NOMO-1 treated with DMSO at 0.1 percent for 48 hours (cell line): ENCODE data around the gene SLC7A6OS.
A peak's percentile ranks its signal among the peaks of the same experiment; 100 is the strongest.

Experiments used
- DNase-seq: peaks from one replicate; lab custom pipeline; 2025; ENCODE audit not compliant: unreplicated experiment; lab: John Stamatoyannopoulos, UW

The SLC7A6OS gene

DNA sequence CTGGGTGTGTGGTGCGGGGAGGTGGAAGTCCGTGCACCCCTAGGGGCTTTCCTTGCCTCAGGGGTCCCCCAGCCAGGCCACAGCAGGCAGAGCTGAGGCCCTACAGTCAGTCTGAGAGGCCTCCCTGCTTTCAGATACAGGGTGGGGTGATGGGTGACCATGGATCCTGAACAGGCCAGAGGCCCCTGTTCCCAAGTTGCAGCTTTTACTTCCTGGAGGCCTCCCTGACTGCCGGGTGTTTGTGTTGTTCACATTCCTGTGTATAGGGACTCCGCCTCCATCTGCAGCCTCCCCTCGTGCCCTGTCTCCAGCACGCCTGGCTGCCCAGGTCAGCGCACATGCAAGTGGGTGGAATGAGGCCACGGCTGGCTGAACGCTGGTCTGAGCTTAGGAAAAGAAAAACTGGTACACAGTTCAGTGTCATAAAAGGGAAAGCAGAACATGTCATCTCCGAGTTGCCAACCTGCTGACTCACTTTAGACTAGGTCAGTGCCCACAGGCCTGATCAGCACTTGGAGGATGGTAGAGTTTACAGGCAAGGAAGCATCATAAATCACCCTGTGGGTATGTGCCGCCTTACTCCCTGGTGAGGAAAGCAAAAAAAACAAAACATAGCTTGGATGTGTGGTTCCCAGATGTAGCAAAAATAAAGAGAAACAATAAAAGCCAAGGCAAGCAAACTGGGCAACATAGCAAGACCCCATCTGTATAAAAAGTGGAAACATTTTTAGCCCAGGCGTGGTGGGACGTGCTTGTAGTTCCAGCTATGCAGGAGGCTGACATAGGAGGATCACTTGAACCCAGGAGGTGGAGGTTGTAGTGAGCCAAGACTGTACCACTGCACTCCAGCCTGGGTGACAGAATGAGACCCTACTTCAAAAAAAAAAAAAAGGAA lies 52.6 kb downstream of the SLC7A6OS start:
- DNase-seq, result peak; percentile 89

DNA sequence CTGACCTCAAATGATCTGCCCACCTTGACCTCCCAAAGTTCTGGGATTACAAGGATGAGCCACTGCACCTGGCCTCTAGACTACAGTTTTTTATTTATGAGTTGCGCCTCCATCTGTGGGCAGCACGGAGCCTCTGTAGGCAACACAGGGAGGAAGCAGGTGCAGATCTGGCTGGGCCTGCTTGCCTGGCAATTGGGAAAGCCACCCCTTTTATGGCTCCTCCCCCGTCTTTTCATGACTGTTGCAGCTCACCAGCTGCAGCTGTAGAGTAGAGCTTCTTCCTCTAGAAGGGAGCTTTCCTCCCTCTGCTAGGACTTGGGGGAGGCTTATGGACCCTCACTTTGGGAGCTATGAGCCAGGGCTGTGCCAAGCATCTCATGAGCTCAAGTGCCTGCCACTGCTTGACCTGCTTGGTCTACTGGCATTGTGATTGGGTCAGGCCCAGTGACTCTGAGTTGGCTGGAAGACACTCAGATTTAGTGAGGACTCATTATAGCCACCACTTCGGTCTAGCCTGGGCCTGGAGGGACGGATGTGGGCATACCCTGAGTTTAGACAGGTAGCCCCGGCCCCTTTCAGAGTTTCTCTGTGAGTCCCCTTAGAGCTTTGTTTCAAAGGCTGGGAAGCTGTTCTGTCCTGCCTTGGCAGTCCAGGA lies 53.4 kb downstream of the SLC7A6OS start:
- peak; percentile 88 for DNase-seq

DNA sequence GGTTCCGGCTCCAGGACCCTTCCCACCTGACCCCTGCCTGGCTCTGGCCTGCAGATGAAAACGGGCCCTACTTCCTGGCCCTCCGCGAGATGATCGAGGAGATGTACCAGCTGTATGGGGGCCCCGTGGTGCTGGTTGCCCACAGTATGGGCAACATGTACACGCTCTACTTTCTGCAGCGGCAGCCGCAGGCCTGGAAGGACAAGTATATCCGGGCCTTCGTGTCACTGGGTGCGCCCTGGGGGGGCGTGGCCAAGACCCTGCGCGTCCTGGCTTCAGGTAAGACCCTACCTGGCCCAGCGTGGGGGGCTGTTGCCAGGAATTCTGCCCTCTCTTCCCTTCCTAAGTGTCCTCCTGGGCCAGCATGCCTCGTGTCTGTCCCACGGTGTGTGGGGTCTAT lies 55.0 kb downstream of the SLC7A6OS start:
- DNase-seq, result no peak

DNA sequence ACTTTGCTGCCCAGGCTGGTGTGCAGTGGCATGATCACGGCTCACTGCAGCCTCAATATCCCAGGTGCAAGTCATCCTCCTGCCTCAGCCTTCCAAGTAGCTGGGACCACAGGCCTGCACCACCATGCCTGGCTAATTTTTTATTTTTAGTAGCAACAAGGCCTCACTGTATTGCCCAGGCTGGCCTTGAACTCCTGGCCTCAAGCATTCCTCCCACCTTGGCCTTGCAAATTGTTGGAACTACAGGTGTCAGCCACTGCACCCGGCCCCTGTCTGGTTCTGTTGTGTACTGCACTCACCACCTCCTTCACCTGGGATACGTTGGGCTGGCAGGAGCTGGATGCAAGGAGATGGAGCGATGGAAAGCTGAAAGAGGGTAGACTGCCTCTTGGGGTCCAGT lies 57.0 kb downstream of the SLC7A6OS start:
- DNase-seq, result no peak

DNA sequence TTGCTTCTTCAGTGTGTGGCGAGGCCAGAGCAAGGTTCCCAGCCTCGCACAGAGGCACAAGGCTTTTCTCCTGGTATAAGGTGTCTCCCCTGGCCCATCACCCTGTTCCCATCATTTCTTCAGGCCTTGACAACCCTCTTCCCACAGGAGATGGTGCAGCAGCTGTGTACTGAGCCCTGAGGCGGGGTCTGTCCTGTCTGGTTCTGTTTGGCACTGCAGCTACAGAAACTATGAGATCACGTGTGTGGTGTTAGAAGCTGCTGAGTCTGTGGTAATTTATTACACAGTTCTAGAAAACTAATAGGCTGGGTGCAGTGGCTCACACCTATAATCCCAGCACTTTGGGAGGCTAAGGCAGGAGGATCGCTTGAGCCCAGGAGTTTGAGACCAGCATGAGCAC lies 58.4 kb downstream of the SLC7A6OS start:
- no peak for DNase-seq

DNA sequence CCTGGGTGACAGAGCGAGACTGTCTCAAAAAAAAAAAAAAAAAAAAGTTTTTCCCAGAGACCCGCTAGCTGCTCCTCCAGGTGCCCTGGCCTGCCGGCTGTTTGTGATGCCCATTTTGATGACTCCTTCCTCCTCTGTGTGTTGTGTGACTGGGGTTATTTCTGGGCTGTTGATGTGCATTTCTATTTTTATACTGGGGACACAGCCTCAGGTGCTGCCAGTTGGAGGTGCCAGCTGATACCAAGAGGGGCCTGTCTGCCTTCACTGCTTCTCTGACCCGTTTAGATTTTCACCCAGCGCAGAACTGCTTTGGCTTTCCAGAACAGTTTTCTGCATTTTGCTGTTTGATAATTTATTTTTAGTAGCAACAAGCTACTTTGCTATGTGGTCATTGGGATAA lies 58.9 kb downstream of the SLC7A6OS start:
- no peak for DNase-seq

DNA sequence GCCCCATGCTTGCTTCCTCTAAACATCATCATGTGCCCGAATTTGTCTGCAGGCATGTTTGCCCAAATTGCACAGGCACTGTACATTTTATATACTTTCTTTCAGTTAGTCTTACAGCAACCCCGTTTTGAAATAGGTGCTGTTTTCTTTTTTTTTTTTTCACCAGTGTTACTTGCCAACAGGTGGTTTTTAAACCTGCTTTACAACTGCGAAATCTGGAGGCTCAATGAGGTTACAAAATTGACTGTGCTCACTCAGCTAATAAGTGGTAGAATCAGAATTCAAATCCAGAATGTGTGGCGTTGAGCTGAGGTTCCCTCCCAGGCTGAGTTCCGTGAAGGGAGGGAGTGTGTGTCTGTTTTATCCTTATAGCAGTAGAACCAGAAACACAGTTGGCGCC lies 59.8 kb downstream of the SLC7A6OS start:
- no peak for DNase-seq

DNA sequence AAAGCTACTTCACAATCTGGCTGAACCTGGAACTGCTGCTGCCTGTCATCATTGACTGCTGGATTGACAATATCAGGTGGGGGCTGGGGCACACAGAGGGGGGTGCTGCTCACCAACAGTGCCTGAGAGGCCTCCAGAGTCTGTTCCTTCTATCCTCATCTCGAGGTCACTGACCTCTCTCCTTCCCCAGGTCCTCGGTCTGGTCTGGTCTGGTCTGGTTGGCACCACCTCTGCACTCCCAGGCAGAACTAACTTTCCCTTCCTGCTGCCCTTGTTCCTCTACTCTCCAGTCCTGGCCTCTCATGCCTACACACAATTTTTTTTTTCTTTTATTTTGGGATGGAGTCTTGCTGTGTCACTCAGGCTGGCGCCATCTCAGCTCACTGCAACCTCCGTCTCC lies 61.4 kb downstream of the SLC7A6OS start:
- DNase-seq, result no peak
